Brain pericyte (primary cell): Measurements from ENCODE around the gene DYNLRB2.

ENCODE experiments used
- DNase-seq: peaks from one replicate; pipeline ENCODE4 v3.0.0-alpha.2; 2012; ENCODE audit warnings: low read depth, low spot score

The DYNLRB2 gene

GRCh38 chr16:80540516-80541305 lies at the start of gene DYNLRB2:
TSS of gene DYNLRB2 (plus strand) at chr16:80540993. CDS start at chr16:80541077, 84 bp downstream.
- DNase-seq: peak; percentile 58

DNA sequence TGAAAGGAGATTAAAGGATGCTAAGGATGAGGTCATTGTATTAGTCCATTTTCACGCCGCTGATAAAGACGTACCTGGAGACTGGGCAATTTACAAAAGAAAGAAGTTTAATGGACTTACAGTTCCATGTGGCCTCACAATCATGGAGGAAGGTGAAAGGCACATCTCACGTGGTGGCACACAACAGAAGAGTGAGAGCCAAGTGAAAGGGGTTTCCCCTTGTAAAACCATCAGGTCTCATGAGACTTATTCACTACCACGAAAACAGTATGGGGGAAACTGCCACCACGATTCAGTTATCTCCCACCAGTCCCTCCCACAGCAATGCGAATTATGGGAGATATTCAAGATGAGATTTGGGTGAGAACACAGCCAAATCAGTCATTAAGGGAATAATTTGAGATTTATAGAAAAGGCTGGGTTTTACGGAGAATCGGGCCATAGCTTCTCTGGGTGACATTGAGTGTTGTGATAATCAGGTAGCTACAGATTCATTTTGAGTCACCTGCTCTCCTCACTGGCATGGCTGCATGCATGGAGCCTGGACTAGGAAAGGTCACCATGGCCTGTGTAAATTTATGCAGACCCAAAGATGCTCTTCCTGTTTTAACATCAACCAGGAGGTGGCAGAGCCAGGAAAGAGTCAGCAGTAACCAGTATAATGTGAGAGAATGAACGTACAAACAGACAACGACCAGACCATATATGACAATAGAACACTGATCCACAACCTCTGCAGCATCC lies 40.5 kb upstream of the DYNLRB2 start:
- no peak for DNase-seq

DNA sequence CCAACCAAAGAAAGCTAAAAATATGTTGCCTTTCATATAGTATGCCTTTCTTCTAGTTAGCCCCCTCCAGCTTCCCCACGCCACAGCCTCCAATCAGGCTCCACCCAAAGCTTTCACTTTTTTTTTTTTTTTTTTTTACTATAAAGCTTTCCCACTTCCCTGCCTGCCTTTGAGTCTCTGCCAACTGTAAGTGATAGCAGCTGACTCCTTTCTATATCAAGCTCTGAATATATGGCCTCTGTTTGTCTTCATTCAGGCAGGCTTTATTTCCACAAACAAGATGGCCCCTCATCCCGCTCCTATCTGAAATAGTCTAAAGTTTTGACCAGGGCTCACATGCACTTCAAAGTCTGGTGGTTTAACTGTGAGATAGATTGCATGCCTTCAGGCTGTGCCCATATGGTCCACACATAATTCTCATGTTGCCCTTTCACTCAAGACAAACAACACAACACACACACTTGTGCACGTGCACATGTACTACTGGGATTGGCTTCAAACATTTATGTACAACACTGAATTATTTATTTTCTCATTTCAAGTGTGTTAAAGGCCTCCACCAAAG lies 39.8 kb upstream of the DYNLRB2 start:
- DNase-seq: no peak

DNA sequence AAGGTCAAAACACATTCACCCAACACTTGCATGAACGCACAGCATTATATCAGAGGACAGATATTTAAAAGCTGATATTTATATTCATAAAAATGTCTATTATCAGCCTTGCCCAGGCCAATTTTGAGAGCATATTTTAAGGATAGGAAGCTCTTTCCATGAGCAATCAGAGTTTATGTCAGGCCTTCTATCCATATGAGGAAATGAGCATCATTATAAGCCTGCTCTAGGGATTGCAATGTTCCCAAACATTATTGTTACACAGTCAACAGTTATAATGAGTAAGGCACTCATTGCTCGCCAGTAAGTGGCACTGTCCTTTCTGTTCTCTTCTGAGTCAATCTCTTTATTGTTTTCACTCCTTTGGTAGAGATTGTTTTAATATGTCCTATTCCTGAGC lies 37.7 kb upstream of the DYNLRB2 start:
- no peak for DNase-seq

- no peak for DNase-seq
Measured at GRCh38 chr16:80507538-80507937, 33.3 kb upstream of the DYNLRB2 start.

- no peak for DNase-seq
Measured at GRCh38 chr16:80509872-80510271, 30.9 kb upstream of the DYNLRB2 start.

GRCh38 chr16:80511824-80512592 lies 28.8 kb upstream of the DYNLRB2 start:
- DNase-seq: no peak

- no peak for DNase-seq
Measured at GRCh38 chr16:80512593-80512853, 28.3 kb upstream of the DYNLRB2 start.

DNA sequence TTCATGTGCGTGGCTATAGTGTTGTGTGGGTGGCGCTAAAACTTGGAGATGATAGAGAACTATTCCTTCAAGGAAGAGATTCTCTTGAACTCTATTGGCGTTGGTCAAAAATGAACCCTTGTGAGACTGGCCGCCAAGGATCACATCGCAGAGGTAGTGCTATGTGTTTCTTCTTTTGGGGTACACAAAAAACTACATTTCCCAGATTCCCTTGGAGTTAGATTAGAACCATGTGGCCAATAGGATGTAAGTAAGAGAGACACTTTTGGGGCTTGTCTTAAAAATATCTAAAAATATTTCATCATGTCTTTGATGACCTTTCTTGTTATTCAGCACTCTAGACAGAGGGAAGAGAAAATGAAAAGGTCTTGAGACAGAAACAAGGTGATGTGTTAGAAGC lies 25.4 kb upstream of the DYNLRB2 start:
- DNase-seq: no peak

DNA sequence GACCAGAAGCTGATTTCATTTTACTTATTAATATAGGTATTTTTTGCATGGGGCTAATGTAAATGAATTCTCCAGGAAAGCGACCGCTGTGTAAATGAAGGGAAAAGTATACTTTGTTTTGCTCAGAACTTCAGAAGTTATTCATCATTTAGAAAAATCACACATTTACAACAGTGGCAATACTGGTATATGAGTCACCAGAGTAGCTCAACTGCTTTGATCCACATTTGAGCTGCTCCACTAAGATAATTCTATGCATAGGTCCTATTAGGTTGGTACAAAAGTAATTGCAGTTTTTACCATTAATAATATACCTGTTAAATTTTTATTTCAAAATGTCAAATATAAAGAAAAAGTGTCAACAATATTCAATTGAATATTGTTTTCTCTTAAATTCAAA lies 22.9 kb upstream of the DYNLRB2 start:
- DNase-seq: no peak

GRCh38 chr16:80518436-80518835 lies 22.4 kb upstream of the DYNLRB2 start:
- no peak for DNase-seq

- DNase-seq: no peak
Measured at GRCh38 chr16:80519189-80519588, 21.6 kb upstream of the DYNLRB2 start.

- no peak for DNase-seq
Measured at GRCh38 chr16:80525420-80525819, 15.4 kb upstream of the DYNLRB2 start.

- peak; percentile 5 for DNase-seq
Measured at GRCh38 chr16:80526418-80527061, 14.3 kb upstream of the DYNLRB2 start.

DNA sequence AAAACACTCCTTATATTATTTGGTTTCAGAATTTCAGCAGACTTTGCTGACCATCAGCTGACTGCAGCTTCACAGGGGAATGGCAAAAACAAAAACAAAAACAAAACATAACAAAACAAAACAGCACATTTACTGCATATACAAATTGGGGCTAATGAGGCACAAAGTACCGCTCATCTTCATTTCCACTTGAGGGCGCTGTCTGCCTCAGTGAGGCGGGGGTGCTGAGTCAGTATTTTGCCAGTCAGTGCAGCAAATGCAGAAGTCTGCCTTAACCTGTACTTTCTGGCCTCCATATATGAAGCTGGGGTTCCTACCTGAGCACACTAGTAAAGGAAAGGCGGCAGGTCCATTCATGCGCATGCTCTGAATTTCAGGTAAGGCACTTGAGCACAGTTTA lies 13.5 kb upstream of the DYNLRB2 start:
- DNase-seq: no peak

DNA sequence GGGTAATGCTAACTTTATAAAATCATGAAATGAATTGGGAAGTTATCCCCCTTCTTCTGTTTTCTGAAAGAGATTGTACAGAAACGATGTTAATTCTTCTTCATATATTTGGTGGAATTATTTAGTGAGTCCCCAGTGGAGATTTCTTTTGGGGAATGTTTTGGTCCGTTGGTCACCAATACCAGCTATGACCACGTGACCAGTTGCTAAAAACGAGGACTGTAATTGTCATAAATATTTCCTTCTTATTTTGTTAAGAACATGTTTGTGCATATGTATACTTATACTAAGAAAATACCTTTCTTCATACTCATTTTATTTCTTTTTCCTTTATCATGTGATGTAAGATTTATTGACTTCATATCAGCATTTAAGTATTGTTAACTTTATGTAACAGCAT lies 10.3 kb upstream of the DYNLRB2 start:
- DNase-seq: no peak

DNA sequence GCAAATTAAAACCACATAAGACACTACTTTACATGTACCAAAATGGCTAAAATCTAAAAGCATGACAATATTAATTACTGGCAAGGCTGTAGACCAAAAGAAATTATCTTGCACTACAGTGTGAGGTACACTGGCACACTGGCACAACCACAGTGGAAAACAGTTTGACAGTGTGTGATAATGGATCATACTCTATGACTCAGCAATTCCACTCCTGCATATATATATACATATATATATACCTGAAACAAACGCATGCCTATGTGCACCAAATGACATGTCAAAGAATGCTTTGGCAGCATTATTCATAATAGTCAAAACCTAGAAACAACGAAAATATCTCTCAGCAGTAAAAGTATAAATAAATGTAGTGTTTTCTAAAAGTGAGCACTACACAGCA lies 4.6 kb upstream of the DYNLRB2 start:
- DNase-seq: no peak

- no peak for DNase-seq
Measured at GRCh38 chr16:80541306-80541694, 507 bp downstream of the DYNLRB2 start.

DNA sequence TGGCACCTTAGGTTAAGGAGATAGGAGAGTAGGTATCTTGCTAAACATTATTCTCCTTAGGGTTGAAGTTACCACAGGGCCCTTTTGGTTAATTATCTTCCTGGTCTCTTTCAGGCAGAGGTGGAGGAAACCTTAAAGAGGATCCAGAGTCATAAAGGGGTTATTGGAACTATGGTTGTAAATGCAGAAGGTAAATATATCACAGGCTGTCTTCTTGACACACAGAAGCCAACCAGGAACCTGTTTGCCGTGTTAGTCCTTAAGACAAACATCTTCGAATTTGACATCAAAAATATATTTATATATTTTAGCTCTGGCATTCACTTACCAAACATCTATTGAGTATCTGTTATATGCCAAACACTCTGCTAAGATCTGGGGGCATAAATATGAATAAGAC lies 2.4 kb downstream of the DYNLRB2 start:
- DNase-seq: no peak

- DNase-seq: no peak
Measured at GRCh38 chr16:80544326-80544725, 3.5 kb downstream of the DYNLRB2 start.

- DNase-seq: no peak
Measured at GRCh38 chr16:80546249-80546648, 5.5 kb downstream of the DYNLRB2 start.

GRCh38 chr16:80547145-80547544 lies 6.4 kb downstream of the DYNLRB2 start:
- no peak for DNase-seq
